NCI-H2196 (cell line): Measurements from ENCODE around the gene FOXP4.

ENCODE experiments used
- DNase-seq: peaks from one replicate; lab custom pipeline; 2025; ENCODE audit not compliant: unreplicated experiment; lab: John Stamatoyannopoulos, UW

Gene FOXP4

GRCh38 chr6:41545703-41546474 is at the start of gene FOXP4:
TSS of gene FOXP4 (plus strand) at chr6:41546381. CDS start at chr6:41565761, 19,380 bp downstream.
- DNase-seq: peak; percentile 93

GRCh38 chr6:41497573-41497972 is 48.6 kb upstream of the FOXP4 start:
- no peak for DNase-seq

GRCh38 chr6:41497994-41498393 is 48.2 kb upstream of the FOXP4 start:
- no peak for DNase-seq

GRCh38 chr6:41498968-41499599 is 47.1 kb upstream of the FOXP4 start:
- DNase-seq: no peak

GRCh38 chr6:41500561-41500960 is 45.6 kb upstream of the FOXP4 start:
- no peak for DNase-seq

- no peak for DNase-seq
Measured at GRCh38 chr6:41502566-41502916, 43.6 kb upstream of the FOXP4 start.

- no peak for DNase-seq
Measured at GRCh38 chr6:41502917-41503671, 43.1 kb upstream of the FOXP4 start.

GRCh38 chr6:41503827-41504465 is 42.2 kb upstream of the FOXP4 start:
- no peak for DNase-seq

GRCh38 chr6:41504466-41505121 is 41.6 kb upstream of the FOXP4 start:
- DNase-seq: no peak

GRCh38 chr6:41505122-41506049 is 40.8 kb upstream of the FOXP4 start:
- peak; percentile 78 for DNase-seq

- no peak for DNase-seq
Measured at GRCh38 chr6:41508479-41508878, 37.7 kb upstream of the FOXP4 start.

GRCh38 chr6:41509580-41509979 is 36.6 kb upstream of the FOXP4 start:
- no peak for DNase-seq

GRCh38 chr6:41511443-41512060 is 34.6 kb upstream of the FOXP4 start:
- DNase-seq: no peak

- no peak for DNase-seq
Measured at GRCh38 chr6:41512146-41512701, 34.0 kb upstream of the FOXP4 start.

- DNase-seq: no peak
Measured at GRCh38 chr6:41515995-41516394, 30.2 kb upstream of the FOXP4 start.

GRCh38 chr6:41518118-41518517 is 28.1 kb upstream of the FOXP4 start:
- DNase-seq: no peak

GRCh38 chr6:41519305-41519744 is 26.9 kb upstream of the FOXP4 start:
- no peak for DNase-seq

- no peak for DNase-seq
Measured at GRCh38 chr6:41519745-41520699, 26.2 kb upstream of the FOXP4 start.
